Stomach (tissue), 9 donors: ENCODE data around the gene PRSS53. TPM values are rescaled to one million over a fixed set of nuclear protein-coding genes. Genes with fewer than 3 reads are reported as not detected.

Source experiments
- DNase-seq, 2 donors: peaks; one replicate each; pipeline versions ENCODE4 v3.0.0 to v3.0.0-alpha.2; 2013 to 2019
- H3K27ac ChIP-seq, 5 donors: fragments of 200-600 bp in 4 of 5; sonication (generic) in 4 of 5; one replicate each; pipeline ENCODE4 v1.5.1; 2013 to 2019; ENCODE audit warnings: mild to moderate bottlenecking in 1 of 5, moderate library complexity in 1 of 5
- H3K27me3 ChIP-seq, 3 donors: fragments of 200-600 bp; sonication (generic); one replicate each; pipeline ENCODE4 v1.5.1; 2017 to 2019; ENCODE audit warnings: mixed run types in 1 of 3
- H3K36me3 ChIP-seq, 4 donors: fragments of 200-600 bp; sonication (generic); 1 replicate in 3 of 4; 2 replicates in 1 of 4; pipeline ENCODE4 v1.5.1; 2016 to 2019
- H3K4me1 ChIP-seq, 4 donors: fragments of 200-600 bp; sonication (generic); one replicate each; pipeline ENCODE4 v1.5.1; 2016 to 2019
- H3K4me3 ChIP-seq, 4 donors: fragments of 200-600 bp; sonication (generic) in 3 of 4; one replicate each; pipeline ENCODE4 v1.5.1; 2016 to 2019; ENCODE audit warnings: mild to moderate bottlenecking in 1 of 4
- H3K9me3 ChIP-seq, 4 donors: fragments of 200-600 bp; sonication (generic); one replicate each; pipeline ENCODE4 v1.5.1; 2016 to 2019
- CTCF ChIP-seq, 7 experiments: fragments of 450-650 bp in 4 of 7; fragments of 200-600 bp in 3 of 7; sonication (generic) in 3 of 7; IDR thresholded peaks; one replicate each; pipeline ENCODE4 v1.5.1; 2016 to 2019; ENCODE audit warnings: antibody characterized with exemption in 7 of 7, control low read depth in 2 of 7, mild to moderate bottlenecking in 1 of 7
- EP300 ChIP-seq: sonication (generic); formaldehyde crosslinking; IDR thresholded peaks from one replicate; pipeline ENCODE4 v1.6.1; 2017; ENCODE audit warnings: antibody characterized with exemption
- POLR2A ChIP-seq, 4 donors: fragments of 450-650 bp; IDR thresholded peaks; one replicate each; pipeline ENCODE4 v1.6.1; 2016; ENCODE audit warnings: antibody characterized with exemption in 4 of 4, control low read depth in 2 of 4, mild to moderate bottlenecking in 1 of 4, moderate library complexity in 1 of 4
- POLR2AphosphoS5 ChIP-seq, 3 donors: sonication (generic); formaldehyde crosslinking; IDR thresholded peaks; one replicate each; pipeline ENCODE4 v1.6.1; 2016; ENCODE audit warnings: antibody characterized with exemption in 3 of 3
- WGBS, 5 donors: extraction: QIAGEN DNeasy Blood & Tissue Kit in 3 of 5; methylation state at CpG; one replicate each; pipeline versions ENCODE4 v1.1.5 to v1.1.7; 2013 to 2018; 5-methylcytosine and 5-hydroxymethylcytosine counted together
- intact Hi-C: fragments of 100-400 bp; cut with DNase I; formaldehyde crosslinking; loops from one replicate; pipeline ENCODE4 v1.15.1; 2023; ENCODE audit warnings: low total_unique reads
- polyA plus RNA-seq, 3 donors: library from polyadenylated mRNA; stranded (reverse); fragments of 200-250 nt; gene quantifications; one replicate each; pipeline ENCODE4 v1.2.3, GENCODE V29; 2013
- total RNA-seq, 5 donors: library from RNA; depleted of rRNA; stranded (reverse); fragments of >200 nt; gene quantifications; one replicate each; pipeline versions ENCODE4 v1.1.0 to v1.2.3, GENCODE V29; 2014 to 2016
- donor health status: healthy with polysubstance abuse.
- donor health status: Bipolar disorder and iron deficiency.
- donor health status: healthy.

The PRSS53 gene
- total and polyA plus RNA-seq, 8 donors: 0.46 to 5.3 (median 1.3) TPM; not detected in 1

GRCh38 chr16:31033709-31034492 is 54.8 kb downstream of the PRSS53 start:
- Histone ChIP-seq H3K27me3 (no peaks in the 10 kb centered on the region), H3K4me3 (peak overlapping the region; percentile 90 to 99 (median 96)), H3K9me3 (no peaks in the 10 kb centered on the region), H3K27ac (peak overlapping the region; percentile 86 to 96 (median 92)), H3K36me3 (peaks cover 24 to 44% (median 40%) of the 10 kb centered on the region in 4 donors), H3K4me1 (peaks cover 5 to 43% (median 24%) of the 10 kb centered on the region in 4 donors)
- WGBS, 5 donors: 0 to 1% (median 1%) methylated on average over 40 to 47 of the region's 47 CpGs
- intact Hi-C loops: no loop called here
- DNase-seq: peak; percentile 93 to 96
- TF ChIP-seq CTCF (IDR thresholded peaks at IDR 0.05) (no peak), POLR2AphosphoS5 (IDR thresholded peaks at IDR 0.05) (peak; percentile 47 to 73 (median 65)), EP300 (no peak), POLR2A (IDR thresholded peaks at IDR 0.05) (no peak)

Other genes with a start within 250 kb of the PRSS53 start
- gene BCL7C, start 194.9 kb downstream of the PRSS53 start, total RNA-seq: 10 to 100 TPM; 12.2 to 44.6 (median 21.6) TPM
- 10 to 100 TPM; 39.5 to 58.2 (median 48.4) TPM for gene BCL7C, start 194.9 kb downstream of the PRSS53 start, polyA plus RNA-seq
- 1 to 10 TPM in 1 of 5 donors, under 1 TPM in 2, not detected in 2; 0.29 to 2.3 (median 0.55) TPM for gene CTF1, start 192.3 kb downstream of the PRSS53 start, total RNA-seq
- gene CTF1, start 192.3 kb downstream of the PRSS53 start, polyA plus RNA-seq: 1 to 10 TPM; 2.1 to 4.5 (median 2.9) TPM
- gene FBXL19, start 165.4 kb downstream of the PRSS53 start, total RNA-seq: 100 to 1,000 TPM in 1 of 5 donors, 10 to 100 TPM in 1, 1 to 10 TPM in 3; 6.7 to 252 (median 9.7) TPM
- gene FBXL19, start 165.4 kb downstream of the PRSS53 start, polyA plus RNA-seq: 10 to 100 TPM in 1 of 3 donors, 1 to 10 TPM in 2; 5.8 to 12.7 (median 8.2) TPM
- gene ORAI3, start 139.9 kb downstream of the PRSS53 start, total RNA-seq: 10 to 100 TPM in 2 of 5 donors, 1 to 10 TPM in 2, not detected in 1; 6.7 to 14.0 (median 11.2) TPM
- gene ORAI3, start 139.9 kb downstream of the PRSS53 start, polyA plus RNA-seq: 10 to 100 TPM in 2 of 3 donors, 1 to 10 TPM in 1; 7.8 to 26.0 (median 10.5) TPM
- gene SETD1A, start 131.2 kb downstream of the PRSS53 start, total RNA-seq: 10 to 100 TPM in 3 of 5 donors, 1 to 10 TPM in 2; 4.4 to 22.2 (median 19.2) TPM
- gene SETD1A, start 131.2 kb downstream of the PRSS53 start, polyA plus RNA-seq: 1 to 10 TPM; 5.2 to 7.5 (median 5.9) TPM
- gene HSD3B7, start 103.7 kb downstream of the PRSS53 start, total RNA-seq: 10 to 100 TPM in 3 of 5 donors, 1 to 10 TPM in 2; 2.9 to 52.7 (median 13.4) TPM
- gene HSD3B7, start 103.7 kb downstream of the PRSS53 start, polyA plus RNA-seq: 10 to 100 TPM in 1 of 3 donors, 1 to 10 TPM in 2; 4.3 to 19.5 (median 7.3) TPM
- gene STX1B, start 78.3 kb downstream of the PRSS53 start, total RNA-seq: under 1 TPM in 1 of 5 donors, not detected in 4; 0.55 TPM
- under 1 TPM; 0.15 to 1.00 (median 0.78) TPM for gene STX1B, start 78.3 kb downstream of the PRSS53 start, polyA plus RNA-seq
- 100 to 1,000 TPM in 2 of 5 donors, 10 to 100 TPM in 3; 13.8 to 254 (median 60.0) TPM for gene STX4, start 55.4 kb downstream of the PRSS53 start, total RNA-seq
- gene STX4, start 55.4 kb downstream of the PRSS53 start, polyA plus RNA-seq: 10 to 100 TPM; 59.3 to 73.9 (median 60.4) TPM
- gene ZNF668, start 14.7 kb downstream of the PRSS53 start, total RNA-seq: 10 to 100 TPM in 3 of 5 donors, 1 to 10 TPM in 1, not detected in 1; 8.6 to 14.2 (median 12.0) TPM
- 1 to 10 TPM; 5.7 to 10.0 (median 6.0) TPM for gene ZNF668, start 14.7 kb downstream of the PRSS53 start, polyA plus RNA-seq
- 10 to 100 TPM in 2 of 5 donors, 1 to 10 TPM in 3; 6.7 to 13.4 (median 9.0) TPM for gene ZNF646, start 14.5 kb downstream of the PRSS53 start, total RNA-seq
- 1 to 10 TPM; 2.1 to 5.0 (median 2.6) TPM for gene ZNF646, start 14.5 kb downstream of the PRSS53 start, polyA plus RNA-seq
- gene VKORC1, start 5.9 kb upstream of the PRSS53 start, total RNA-seq: 100 to 1,000 TPM in 1 of 5 donors, 10 to 100 TPM in 4; 20.1 to 191 (median 35.0) TPM
- gene VKORC1, start 5.9 kb upstream of the PRSS53 start, polyA plus RNA-seq: 10 to 100 TPM; 53.2 to 90.8 (median 62.9) TPM
- gene BCKDK, start 19.4 kb upstream of the PRSS53 start, total RNA-seq: 100 to 1,000 TPM in 1 of 5 donors, 10 to 100 TPM in 4; 11.0 to 197 (median 58.3) TPM
- gene BCKDK, start 19.4 kb upstream of the PRSS53 start, polyA plus RNA-seq: 10 to 100 TPM; 27.4 to 40.9 (median 34.0) TPM
- gene KAT8, start 28.7 kb upstream of the PRSS53 start, total RNA-seq: 100 to 1,000 TPM in 1 of 5 donors, 10 to 100 TPM in 4; 38.8 to 114 (median 64.9) TPM
- gene KAT8, start 28.7 kb upstream of the PRSS53 start, polyA plus RNA-seq: 10 to 100 TPM; 45.0 to 51.4 (median 45.8) TPM
- 100 to 1,000 TPM in 2 of 5 donors, 10 to 100 TPM in 2, 1 to 10 TPM in 1; 5.8 to 176 (median 70.5) TPM for gene PRSS8, start 46.8 kb upstream of the PRSS53 start, total RNA-seq
- 100 to 1,000 TPM in 2 of 3 donors, 10 to 100 TPM in 1; 39.3 to 151 (median 115) TPM for gene PRSS8, start 46.8 kb upstream of the PRSS53 start, polyA plus RNA-seq
- 10 to 100 TPM in 1 of 5 donors, 1 to 10 TPM in 1, under 1 TPM in 1, not detected in 2; 0.87 to 26.3 (median 2.6) TPM for gene PRSS36, start 61.1 kb upstream of the PRSS53 start, total RNA-seq
- gene PRSS36, start 61.1 kb upstream of the PRSS53 start, polyA plus RNA-seq: 1 to 10 TPM; 2.1 to 4.0 (median 2.9) TPM
- 100 to 1,000 TPM in 2 of 5 donors, 10 to 100 TPM in 3; 41.1 to 133 (median 60.3) TPM for gene FUS, start 91.2 kb upstream of the PRSS53 start, total RNA-seq
- 100 to 1,000 TPM; 130 to 175 (median 135) TPM for gene FUS, start 91.2 kb upstream of the PRSS53 start, polyA plus RNA-seq
- gene PYCARD, start 113.8 kb upstream of the PRSS53 start, total RNA-seq: 100 to 1,000 TPM in 1 of 5 donors, 10 to 100 TPM in 4; 10.5 to 484 (median 29.8) TPM
- gene PYCARD, start 113.8 kb upstream of the PRSS53 start, polyA plus RNA-seq: 10 to 100 TPM; 35.7 to 64.9 (median 49.9) TPM
- gene TRIM72, start 125.2 kb upstream of the PRSS53 start, total RNA-seq: under 1 TPM in 1 of 5 donors, not detected in 4; under 0.01 TPM
- gene TRIM72, start 125.2 kb upstream of the PRSS53 start, polyA plus RNA-seq: under 1 TPM in 2 of 3 donors, not detected in 1; 0.10 to 0.15 TPM
- gene PYDC1, start 128.2 kb upstream of the PRSS53 start, total RNA-seq: not detected
- not detected for gene PYDC1, start 128.2 kb upstream of the PRSS53 start, polyA plus RNA-seq
- 100 to 1,000 TPM in 2 of 5 donors, 1 to 10 TPM in 3; 1.8 to 145 (median 7.2) TPM for gene ITGAM, start 171.0 kb upstream of the PRSS53 start, total RNA-seq
- 1 to 10 TPM; 1.2 to 3.8 (median 2.6) TPM for gene ITGAM, start 171.0 kb upstream of the PRSS53 start, polyA plus RNA-seq